HG03342 (cell line): Measurements from ENCODE around the gene SPAG6.

ENCODE experiments used
- ATAC-seq: cut with Tn5 transposase; IDR thresholded peaks from one replicate; pipeline ENCODE4 v1.9.1; 2021; ENCODE audit warnings: mild to moderate bottlenecking, moderate library complexity; ENCODE audit not compliant: unreplicated experiment

SPAG6 gene

DNA sequence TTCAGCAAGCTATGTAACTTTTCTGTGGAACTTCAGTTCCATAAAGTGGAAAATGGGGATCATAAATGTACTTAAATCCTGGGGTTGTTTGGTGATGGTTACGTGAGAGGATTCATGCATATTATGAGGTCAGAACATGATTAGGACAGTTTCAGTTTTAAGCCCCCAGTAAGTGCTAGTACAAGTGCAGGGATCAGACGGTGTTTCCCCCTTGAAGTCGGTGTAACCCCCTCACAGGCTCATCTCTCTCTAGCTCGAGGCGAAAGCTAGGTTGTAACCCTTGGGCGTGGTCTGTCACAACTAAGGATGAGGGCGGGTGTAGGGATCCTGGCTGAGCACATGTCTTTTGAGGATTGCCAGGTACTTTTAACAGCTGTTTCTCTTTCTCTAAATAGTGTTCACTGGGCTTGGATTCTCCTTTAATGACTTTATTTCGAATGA is 84.7 kb downstream of the SPAG6 start:
- ATAC-seq = no peak

GRCh38 chr10:22433875-22434274 is 88.6 kb downstream of the SPAG6 start:
- no peak for ATAC-seq

GRCh38 chr10:22434521-22434920 is 89.2 kb downstream of the SPAG6 start:
- ATAC-seq = no peak

GRCh38 chr10:22435650-22436049 is 90.4 kb downstream of the SPAG6 start:
- ATAC-seq = no peak

DNA sequence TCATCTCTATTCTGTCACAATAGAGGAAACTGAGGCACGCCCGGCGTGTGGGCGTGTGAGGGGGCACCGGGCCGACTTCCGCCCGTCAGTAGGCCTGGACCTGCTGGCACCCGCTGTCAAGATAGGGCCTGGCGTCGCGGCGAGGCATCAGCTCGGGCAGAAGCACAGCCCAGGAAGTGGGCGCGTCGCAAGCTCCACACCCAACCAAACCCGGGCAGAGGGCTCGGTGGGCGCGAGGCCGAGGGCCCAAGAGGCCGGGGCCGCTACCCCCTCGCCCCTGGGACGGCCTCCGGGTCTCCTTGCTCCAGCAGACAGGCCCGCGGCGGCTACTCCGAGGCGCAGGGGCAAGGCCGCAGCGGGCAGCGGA is 91.2 kb downstream of the SPAG6 start:
- peak; percentile 33 for ATAC-seq

GRCh38 chr10:22436893-22437619 is 91.8 kb downstream of the SPAG6 start:
- ATAC-seq = peak; percentile 68

DNA sequence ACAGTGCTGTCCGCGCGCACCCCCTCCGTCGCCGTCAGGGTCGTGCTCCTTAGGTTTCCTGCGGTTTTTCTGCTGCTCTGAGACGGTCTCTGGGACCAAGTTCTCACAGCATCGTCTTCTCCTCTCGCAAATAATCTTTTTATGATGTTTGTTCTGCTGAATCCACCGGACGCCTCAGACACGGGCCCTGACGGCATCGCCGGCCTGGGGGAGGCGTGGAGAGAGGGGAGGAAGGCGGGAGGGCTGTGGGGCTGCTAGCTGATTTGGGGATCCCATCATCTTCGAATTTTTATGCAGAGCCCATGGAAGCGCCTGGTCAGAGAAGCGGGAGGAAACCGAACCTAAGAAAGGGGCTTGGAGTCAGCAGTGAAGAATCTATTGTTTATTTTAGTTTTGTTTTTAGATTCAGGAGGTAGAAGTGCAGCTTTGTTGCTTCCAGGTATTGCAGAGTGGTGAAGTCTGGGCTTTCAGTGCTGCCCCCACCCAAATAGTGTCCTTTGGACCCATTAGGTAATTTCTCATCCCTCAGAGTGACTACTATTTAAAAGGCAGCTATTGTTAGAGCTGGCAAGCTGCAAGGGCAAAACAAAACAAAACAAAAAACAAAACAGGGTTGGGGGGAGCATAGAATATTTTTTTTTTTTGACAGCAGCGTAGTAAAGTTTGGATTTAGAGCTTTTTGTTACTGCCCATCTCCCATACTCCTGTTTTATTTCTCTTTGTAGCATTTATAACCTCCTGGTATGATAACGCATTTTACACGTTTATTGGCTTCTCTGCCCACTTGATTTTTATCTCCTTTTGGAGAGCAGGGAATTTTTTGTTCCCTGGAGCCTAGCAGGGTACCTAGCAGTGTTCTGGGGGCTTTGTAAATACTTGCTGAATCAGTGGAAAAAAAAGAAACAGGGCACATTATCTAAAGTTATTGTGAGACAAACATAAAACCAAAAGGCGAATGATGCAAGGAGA is 92.6 kb downstream of the SPAG6 start:
- ATAC-seq = peak; percentile 29

DNA sequence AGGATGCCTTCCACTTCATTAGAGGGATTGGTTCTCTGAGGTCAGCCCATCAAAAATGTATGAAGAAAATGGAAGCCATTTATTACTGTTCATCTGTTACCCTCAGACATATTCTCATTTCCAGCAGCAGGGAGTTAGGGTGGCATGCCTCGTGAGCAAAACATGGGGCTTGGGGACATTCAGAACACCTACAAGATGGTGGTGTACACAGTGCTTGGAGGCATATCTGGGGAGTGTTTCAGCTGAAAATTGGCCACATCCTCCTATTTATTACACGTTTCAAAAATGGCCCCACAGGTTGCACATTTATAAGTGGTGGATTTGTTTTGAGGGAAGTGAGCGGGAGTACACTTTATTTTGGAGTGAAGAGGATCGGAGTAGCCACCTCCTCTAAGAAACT is 93.4 kb downstream of the SPAG6 start:
- ATAC-seq = no peak

GRCh38 chr10:22442063-22442462 is 96.8 kb downstream of the SPAG6 start:
- no peak for ATAC-seq

- ATAC-seq = no peak
These were observed 97.2 kb downstream of the SPAG6 start for GRCh38 chr10:22442468-22442867.

DNA sequence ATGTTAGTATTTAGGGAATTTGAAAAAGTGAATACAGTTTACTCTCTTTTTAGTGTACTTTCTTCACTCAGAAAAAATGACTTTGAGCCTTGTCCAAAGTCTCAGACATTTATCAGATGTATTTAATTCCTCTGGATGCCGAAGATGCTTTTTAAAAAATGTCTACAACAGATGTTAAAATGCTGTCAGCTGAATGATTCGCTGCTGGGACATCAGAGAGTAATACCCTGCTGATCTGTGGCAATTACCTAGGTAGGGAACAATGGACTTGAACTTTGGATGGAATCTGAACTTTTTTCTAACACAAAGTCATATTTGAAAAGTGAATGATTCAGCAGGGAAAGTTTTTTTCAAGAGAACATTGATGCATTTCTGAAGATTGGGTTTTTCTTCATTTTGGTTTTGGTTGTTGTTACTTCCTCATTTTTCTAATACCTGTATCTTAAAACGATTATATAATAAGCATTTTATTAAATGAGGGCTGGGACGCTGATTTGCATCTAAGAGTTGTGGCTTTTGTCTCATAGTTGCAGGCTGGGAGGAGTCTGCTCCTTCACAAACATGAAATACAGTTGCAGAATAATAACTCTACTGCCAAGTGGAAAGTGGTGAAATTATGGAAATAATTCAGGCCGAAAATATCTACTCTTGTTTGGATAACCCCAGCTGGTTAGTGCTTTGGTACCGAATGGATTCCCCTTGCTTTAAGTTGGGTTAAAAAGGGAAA is 98.0 kb downstream of the SPAG6 start:
- ATAC-seq = no peak

- no peak for ATAC-seq
These were observed 99.0 kb downstream of the SPAG6 start for GRCh38 chr10:22444219-22444788.

- no peak for ATAC-seq
These were observed 100.2 kb downstream of the SPAG6 start for GRCh38 chr10:22445495-22445894.

- no peak for ATAC-seq
These were observed 101.8 kb downstream of the SPAG6 start for GRCh38 chr10:22447068-22447467.

GRCh38 chr10:22451346-22451745 is 106.0 kb downstream of the SPAG6 start:
- ATAC-seq = no peak

DNA sequence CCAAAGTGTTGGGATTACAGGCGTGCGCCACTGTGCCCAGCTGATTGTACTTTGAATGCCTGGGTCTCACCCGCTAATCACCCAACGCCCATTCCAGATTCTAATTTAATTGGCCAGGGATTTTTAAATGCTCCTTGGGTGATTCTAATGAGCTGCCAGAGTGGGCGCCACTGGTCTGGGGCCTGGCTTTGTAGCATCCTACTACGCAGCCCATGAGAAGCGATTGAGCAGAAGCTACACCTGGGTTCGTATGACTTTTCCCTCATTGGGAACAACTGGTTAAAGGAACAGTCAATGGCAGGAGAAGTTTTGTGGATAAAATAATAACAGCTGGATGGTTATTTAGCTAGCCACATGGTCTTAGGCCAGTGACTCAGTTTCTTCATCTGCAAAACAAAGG is 108.0 kb downstream of the SPAG6 start:
- ATAC-seq = no peak

DNA sequence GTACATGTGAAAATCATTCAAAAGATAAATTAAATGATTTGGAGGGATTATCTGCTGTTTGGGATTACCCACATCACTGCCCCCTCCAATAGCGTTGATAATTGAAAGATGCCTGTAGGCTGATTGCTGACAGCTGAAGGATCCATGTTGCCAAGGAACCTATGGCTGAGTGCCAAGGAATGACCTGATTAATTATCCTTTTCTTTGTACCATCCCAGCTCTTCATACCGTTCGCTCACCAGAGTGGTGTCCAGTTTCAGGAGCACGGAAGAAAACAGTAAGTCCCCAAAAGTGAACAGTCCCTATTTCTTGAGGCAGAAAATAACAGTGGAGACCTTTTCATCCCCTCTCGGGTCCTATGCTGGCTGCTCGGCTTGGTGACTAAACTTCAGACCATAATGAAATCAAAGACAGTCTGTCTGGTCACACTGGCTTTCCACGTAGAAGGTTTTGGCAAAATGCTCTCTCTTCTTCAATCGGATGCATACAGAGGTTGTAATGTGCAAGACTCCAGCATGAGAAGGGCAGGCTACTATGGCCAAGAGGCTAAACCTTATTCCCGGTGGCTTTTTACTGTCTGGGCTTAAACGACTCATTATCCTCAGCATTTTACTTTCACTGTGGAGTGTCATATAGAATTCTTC is 108.8 kb downstream of the SPAG6 start:
- no peak for ATAC-seq

- ATAC-seq = peak; percentile 10
These were observed 109.3 kb downstream of the SPAG6 start for GRCh38 chr10:22454634-22455033.

- peak; percentile 53 for ATAC-seq
These were observed 110.0 kb downstream of the SPAG6 start for GRCh38 chr10:22455068-22455857.

- no peak for ATAC-seq
These were observed 111.2 kb downstream of the SPAG6 start for GRCh38 chr10:22456486-22456885.
